Measurements from ENCODE around the gene FAM193A. TPM values are rescaled to one million over a fixed set of nuclear protein-coding genes. Genes with fewer than 3 reads are reported as not detected.

FAM193A gene
- total RNA-seq, 4 donors from 2014 or later = 27.7 to 40.4 (median 31.1) TPM

- H3K4me1 ChIP-seq = no peaks in the 10 kb centered on the region
- H3K36me3 ChIP-seq = peaks cover 0 to 26% (median 5%) of the 10 kb centered on the region in 4 donors
- WGBS, 2 donors (ENCODE audit: low coverage in 1 of 2) = 93 to 100% methylated on average over 4 to 12 of the region's 12 CpGs
- H3K9me3 ChIP-seq = no peaks in the 10 kb centered on the region
- no peak overlapping the region for H3K4me3 ChIP-seq
- H3K27me3 ChIP-seq = no peaks in the 10 kb centered on the region
- no peak for TF ChIP-seq EP300 (IDR thresholded peaks at IDR 0.05; ENCODE audit: low read depth)
- no peak for TF ChIP-seq POLR2A (IDR thresholded peaks at IDR 0.05)
- TF ChIP-seq POLR2AphosphoS5 (IDR thresholded peaks at IDR 0.05) = no peak
- no peak for TF ChIP-seq CTCF (IDR thresholded peaks at IDR 0.05)
- intact Hi-C loops (cut with DNase I; ENCODE audit: low total_unique reads) (no loop called here), in situ Hi-C loops (cut with MboI; ENCODE audit: low pct_ligation_motif_present in 1 of 4, low pct_unique_long_range_greater_than_20kb in 1 of 4, low sequenced_read_pairs in 3 of 4) (no loop called here)
- no peak overlapping the region for H3K27ac ChIP-seq
- no peak for DNase-seq
Observed at GRCh38 chr4:2728806-2729532, 192.5 kb downstream of the FAM193A start.

DNA sequence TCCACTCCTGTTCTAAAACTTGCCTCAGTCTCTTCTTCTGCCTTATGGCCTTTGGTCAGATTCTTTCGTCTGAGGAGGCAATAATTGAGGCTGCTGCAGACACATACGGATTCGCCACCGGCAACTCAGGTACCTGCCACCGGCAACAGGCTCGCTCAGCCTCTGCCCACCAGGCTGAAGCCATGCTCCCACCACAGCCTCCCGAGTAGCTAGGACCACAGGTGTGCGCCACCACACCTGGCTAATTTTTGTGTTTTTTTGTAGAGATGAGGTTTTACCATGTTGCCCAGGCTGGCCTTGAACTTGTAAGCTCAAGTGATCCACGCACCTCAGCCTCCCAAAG is 193.1 kb downstream of the FAM193A start:
- Histone ChIP-seq H3K27me3 (no peaks in the 10 kb centered on the region), H3K4me3 (no peak overlapping the region), H3K9me3 (no peaks in the 10 kb centered on the region), H3K4me1 (no peaks in the 10 kb centered on the region), H3K36me3 (peaks cover 0 to 22% (median 5%) of the 10 kb centered on the region in 4 donors), H3K27ac (no peak overlapping the region)
- TF ChIP-seq POLR2A (IDR thresholded peaks at IDR 0.05) (no peak), EP300 (IDR thresholded peaks at IDR 0.05; ENCODE audit: low read depth) (no peak), CTCF (IDR thresholded peaks at IDR 0.05) (no peak), POLR2AphosphoS5 (IDR thresholded peaks at IDR 0.05) (no peak)
- in situ Hi-C loops (cut with MboI; ENCODE audit: low pct_ligation_motif_present in 1 of 4, low pct_unique_long_range_greater_than_20kb in 1 of 4, low sequenced_read_pairs in 3 of 4) = no loop called here
- intact Hi-C loops (cut with DNase I; ENCODE audit: low total_unique reads) = no loop called here
- 83 to 95% methylated on average over 1 to 9 of the region's 9 CpGs for WGBS, 2 donors (ENCODE audit: low coverage in 1 of 2)
- no peak for DNase-seq

GRCh38 chr4:2731907-2732317 is 195.5 kb downstream of the FAM193A start:
- in situ Hi-C loops (cut with MboI; ENCODE audit: low pct_ligation_motif_present in 1 of 4, low pct_unique_long_range_greater_than_20kb in 1 of 4, low sequenced_read_pairs in 3 of 4) = no loop called here
- intact Hi-C loops (cut with DNase I; ENCODE audit: low total_unique reads) = no loop called here
- Histone ChIP-seq H3K36me3 (peaks cover 0 to 18% (median 4%) of the 10 kb centered on the region in 4 donors), H3K4me3 (no peak overlapping the region), H3K27ac (no peak overlapping the region), H3K4me1 (no peaks in the 10 kb centered on the region), H3K27me3 (no peaks in the 10 kb centered on the region), H3K9me3 (no peaks in the 10 kb centered on the region)
- 93% methylated on average over 28 of the region's 28 CpGs; no CpG with 5 or more reads in 1 of the 2 donors for WGBS, 2 donors (ENCODE audit: low coverage in 1 of 2)
- TF ChIP-seq CTCF (IDR thresholded peaks at IDR 0.05) (no peak), POLR2A (IDR thresholded peaks at IDR 0.05) (no peak), POLR2AphosphoS5 (IDR thresholded peaks at IDR 0.05) (no peak), EP300 (IDR thresholded peaks at IDR 0.05; ENCODE audit: low read depth) (no peak)
- DNase-seq = no peak

GRCh38 chr4:2732526-2732925 is 196.1 kb downstream of the FAM193A start:
- Histone ChIP-seq H3K36me3 (peaks cover 0 to 18% (median 4%) of the 10 kb centered on the region in 4 donors), H3K4me1 (no peaks in the 10 kb centered on the region), H3K9me3 (no peaks in the 10 kb centered on the region), H3K27me3 (no peaks in the 10 kb centered on the region), H3K27ac (no peak overlapping the region), H3K4me3 (no peak overlapping the region)
- no peak for DNase-seq
- intact Hi-C loops (cut with DNase I; ENCODE audit: low total_unique reads) = no loop called here
- WGBS, 2 donors (ENCODE audit: low coverage in 1 of 2) = 80 to 95% methylated on average over 1 to 6 of the region's 6 CpGs
- in situ Hi-C loops (cut with MboI; ENCODE audit: low pct_ligation_motif_present in 1 of 4, low pct_unique_long_range_greater_than_20kb in 1 of 4, low sequenced_read_pairs in 3 of 4) = no loop called here
- TF ChIP-seq EP300 (IDR thresholded peaks at IDR 0.05; ENCODE audit: low read depth) = no peak
- TF ChIP-seq POLR2AphosphoS5 (IDR thresholded peaks at IDR 0.05) = no peak
- TF ChIP-seq POLR2A (IDR thresholded peaks at IDR 0.05) = no peak
- no peak for TF ChIP-seq CTCF (IDR thresholded peaks at IDR 0.05)

Measured in transverse colon (tissue), 4 donors.